HS-27A (cell line): Measurements from ENCODE around the gene CRYGB.
"Not testable (repeated sequence)": the region's sequence is repeated elsewhere in the genome, so short reads cannot be mapped to it uniquely, and the experiment has no call there.

Experiments used
- DNase-seq: peaks from one replicate; pipeline ENCODE4 v3.0.0-alpha.2; 2012; ENCODE audit warnings: low read depth, missing footprints

CRYGB gene

DNA sequence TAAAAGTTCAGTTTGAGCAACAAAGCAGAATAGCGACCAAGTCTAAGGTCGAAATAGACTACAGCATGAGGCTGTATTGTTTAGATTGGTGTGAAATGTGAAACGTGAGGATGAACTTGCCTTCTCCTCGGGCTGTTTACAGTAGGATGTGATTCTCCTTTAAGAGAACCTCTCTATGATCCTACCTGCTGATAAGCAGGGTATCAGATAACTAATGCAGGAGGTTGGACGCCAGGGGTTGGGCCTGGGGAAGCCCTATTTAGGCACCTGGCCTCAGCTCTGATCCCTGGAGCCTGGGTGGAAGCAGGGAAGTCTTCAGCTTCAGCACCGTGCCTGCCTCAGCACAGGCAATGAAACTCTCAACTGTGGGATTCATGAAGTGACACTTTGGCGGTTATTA, 33.0 kb downstream of the CRYGB start:
- DNase-seq: no peak

DNA sequence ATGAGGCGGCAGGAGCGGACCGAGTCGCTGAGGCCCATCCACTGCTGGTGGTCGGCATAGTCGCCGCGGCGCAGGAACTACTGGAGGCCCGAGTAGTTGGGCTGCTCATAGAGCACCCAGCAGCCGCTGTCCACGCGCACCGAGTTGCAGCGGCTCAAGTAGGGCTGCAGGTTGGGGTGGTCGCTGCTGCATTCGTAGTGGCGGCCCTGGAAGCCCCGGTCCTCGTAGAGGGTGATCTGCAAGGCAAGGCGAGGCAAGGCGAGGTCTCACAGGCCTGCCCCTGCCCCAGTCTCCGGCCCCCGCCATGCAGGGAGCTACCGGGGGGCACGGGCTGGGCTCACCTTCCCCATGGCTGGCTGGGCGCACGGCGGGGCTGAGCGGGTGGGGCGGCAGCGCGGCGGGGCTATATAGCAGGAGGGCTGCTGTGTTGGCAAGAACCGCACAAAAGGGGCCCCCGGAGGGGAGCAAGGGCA, 33.6 kb downstream of the CRYGB start:
- DNase-seq: not testable (repeated sequence)

DNA sequence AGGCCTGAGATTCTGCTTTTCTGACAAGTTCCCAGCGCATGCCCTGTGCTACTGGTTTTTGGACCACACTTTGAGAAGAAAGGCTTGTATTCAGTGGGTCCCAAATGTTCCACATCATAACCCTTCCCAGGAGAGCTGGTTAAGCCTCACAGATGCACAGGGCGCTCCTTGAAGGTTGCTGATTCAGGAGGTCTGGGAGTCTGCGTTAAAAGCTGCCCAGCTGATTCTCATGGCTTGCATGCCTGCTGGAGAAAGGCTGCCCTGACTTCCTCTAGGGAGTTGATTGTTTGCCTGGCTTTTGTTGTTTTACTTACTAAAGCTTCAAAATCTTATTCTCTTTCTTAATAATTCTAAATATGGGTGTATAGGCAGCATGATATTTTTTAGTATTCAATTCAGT, 42.3 kb downstream of the CRYGB start:
- DNase-seq: no peak

DNA sequence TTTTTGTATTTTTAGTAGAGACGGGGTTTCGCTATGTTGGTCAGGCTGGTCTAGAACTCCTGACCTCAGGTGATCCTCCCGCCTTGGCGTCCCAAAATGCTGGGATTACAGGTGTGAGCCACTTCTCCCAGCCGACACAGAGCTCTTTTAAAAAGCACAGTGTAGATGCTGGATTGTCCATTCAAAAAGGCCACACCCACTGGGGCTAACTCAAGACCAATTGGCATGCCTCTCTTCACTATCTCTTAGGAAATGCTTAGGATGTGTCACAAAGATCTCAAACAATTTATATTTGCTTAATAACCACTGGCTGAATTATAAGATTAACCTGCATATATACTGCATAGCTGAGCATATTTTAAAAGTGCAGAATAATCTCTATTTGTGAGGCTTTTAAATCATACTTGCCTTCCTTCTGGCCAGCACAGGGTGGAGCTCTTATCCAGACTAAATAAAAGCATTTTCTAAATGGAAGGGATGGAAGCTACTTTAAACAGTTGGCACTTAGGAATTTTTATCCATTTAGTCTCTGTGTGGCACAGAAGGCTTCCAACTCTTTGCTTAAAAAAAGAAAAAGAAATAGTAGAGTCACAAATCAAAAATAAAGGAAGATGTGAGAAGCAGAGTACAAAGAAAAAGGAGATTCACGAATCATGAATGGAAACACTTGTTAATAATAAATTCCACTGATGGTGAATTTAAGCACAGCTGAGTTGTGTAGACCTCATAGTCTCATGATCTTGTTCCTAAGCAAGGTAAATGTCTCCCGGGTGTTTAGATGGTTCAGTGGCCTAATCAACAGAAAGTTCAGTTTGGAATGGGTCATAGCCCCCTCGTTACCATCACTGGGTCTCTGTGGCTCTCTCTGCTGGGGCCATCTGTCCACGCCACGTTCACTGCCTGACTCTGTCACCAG, 44.0 kb downstream of the CRYGB start:
- DNase-seq: no peak

DNA sequence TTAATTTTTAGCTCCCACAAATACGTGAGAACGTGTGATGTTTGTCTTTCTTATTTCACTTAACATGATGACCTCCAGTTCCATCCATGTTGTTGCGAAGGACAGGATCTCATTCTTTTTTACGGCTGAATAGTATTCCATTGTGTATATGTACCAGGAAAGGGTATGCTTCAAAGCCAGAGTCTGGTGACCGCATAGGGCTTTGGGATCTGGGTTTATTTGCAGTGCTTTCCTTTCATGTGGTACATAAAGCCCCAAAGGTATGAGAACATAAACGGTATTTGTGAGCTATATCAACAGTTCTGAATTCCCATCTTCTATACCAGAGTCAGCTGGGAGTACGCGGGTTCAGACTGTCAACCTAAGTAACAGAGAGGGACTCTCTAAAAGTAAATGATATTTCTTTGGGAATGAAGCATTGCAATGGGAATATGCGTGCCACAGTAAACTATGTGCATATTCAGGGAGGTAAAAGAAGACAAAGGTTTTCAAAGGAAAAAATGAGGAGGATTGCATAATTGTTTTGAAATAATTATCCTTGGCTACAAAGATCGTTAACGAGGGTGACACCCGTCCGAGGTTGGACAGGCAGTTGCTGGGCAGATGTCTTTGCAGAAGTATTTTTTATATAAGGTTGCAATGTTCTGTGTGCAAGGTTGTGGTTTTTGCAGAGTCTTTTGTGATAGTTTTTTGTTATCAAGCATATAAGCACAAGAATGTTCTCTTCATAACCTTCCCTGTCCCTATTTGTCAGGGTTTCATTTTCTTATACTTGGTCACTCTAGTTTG, 46.1 kb downstream of the CRYGB start:
- DNase-seq: no peak

DNA sequence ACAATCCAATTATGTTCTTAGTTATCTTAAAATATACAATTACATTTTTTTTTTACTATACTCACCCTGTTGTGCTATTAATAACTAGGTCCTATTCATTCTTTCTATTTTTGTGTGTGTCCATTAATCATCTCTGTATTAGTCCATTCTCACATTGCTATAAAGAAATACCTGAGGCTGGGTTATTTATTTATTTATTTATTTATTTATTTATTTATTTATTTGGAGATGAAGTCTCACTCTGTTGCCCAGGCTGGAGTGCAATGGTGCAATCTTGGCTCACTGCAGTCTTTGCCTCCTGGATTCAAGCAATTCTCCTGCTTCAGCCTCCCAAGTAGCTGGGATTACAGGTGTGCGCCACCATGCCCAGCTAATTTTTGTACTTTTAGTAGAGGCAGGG, 47.3 kb downstream of the CRYGB start:
- DNase-seq: not testable (repeated sequence)

DNA sequence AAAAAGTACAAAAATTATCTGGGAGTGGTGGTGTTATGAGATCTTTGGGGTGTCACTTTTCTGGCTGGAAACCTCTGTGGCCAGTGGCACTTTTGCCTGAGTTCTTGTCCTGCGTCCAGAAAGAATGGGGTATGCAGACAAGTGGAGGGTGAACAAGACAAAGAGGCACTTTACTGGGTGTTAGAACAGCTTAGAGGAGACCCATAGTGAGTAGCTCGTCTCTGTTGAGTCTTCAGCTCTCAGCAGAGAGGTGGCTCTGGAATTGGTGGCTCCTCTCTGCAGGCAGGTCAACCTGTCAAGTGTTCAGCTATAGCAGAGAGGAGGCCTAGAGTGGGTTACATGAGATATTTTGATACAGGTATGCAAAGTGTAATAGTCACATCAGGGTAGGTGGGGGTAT, 47.7 kb downstream of the CRYGB start:
- no peak for DNase-seq

DNA sequence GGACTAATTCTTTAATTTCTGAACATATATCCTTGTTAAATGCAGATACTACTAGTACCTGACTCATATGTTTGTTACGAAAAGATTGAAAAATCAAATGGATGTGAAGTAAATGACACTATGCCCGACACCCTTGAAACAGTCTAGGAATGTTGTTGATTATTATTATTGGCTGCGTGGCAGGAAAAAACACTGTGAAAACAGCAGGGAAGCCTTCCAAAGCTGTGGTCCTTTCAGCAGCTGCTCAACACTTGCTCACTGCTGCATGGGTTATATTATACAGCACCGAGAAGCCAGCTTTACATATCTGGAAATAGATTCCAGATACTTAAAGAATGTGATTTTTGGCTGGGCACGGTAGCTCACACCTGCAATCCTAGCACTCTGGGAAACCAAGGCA, 48.2 kb downstream of the CRYGB start:
- DNase-seq: no peak

DNA sequence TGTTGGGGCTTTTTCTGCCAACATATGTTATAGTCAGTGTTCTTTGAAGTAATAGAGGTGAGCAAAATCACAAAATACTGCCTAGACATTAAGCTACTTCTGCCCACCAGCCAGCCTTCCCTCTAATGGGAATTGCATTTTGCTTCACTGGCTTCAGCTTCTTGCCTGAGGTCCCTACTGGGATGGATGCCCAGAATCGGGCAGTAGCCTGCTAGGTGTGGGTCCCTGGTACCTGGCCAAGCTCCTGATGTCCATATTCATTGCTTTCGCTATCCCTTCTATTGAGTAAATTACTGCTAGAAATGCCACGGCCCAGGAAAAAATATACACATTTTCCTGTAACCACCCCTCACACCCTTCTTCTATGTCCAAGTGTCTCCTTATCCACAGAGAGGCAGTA, 48.6 kb downstream of the CRYGB start:
- DNase-seq: no peak

DNA sequence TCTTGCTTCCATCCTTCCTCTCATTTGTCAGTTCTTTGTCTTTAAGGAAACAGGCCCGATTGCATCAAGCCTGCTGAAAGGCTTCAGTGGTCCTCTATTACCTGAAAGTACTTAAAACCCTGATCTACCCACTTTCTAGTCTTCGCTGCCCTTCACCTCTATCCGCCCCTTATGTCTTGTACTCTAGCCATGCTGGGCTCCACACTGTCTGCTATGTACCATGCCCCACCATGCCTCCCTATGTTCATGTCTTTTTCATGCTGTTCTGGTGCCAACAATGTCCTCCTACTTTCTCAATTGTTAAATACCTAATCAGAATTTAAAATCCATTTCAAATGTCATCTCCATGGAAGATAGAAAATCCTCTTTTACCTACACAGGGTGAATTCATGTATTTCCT, 49.9 kb downstream of the CRYGB start:
- no peak for DNase-seq

DNA sequence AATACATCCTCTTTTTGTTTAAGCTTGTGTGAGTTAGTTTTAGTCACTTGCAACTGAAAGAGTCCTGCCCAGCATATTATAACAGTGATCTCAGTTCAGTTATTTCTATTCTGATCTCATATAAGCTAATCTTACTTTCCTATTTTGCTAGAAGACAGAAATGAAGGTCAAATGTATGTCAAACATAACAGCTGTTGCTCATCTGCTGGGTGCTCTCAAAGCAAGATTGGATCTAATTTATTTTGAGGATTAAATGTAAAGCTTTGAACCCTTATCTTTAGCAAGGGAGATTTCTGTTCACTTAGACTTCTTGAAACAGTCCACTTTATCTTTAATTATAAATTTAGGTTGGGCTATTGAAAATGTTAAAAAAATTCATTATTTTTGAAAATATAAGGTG, 52.8 kb downstream of the CRYGB start:
- DNase-seq: no peak
